Activated naive CD8-positive, alpha-beta T cell treated with anti-CD3 and anti-CD28 coated beads, Interleukin-2, amount 50 U/mL, for 24 hours (primary cell): Measurements from ENCODE around the gene THBS3.
A peak's percentile ranks its signal among the peaks of the same experiment; 100 is the strongest.
"Not testable (repeated sequence)": the region's sequence is repeated elsewhere in the genome, so short reads cannot be mapped to it uniquely, and the experiment has no call there.

Source experiments
- ATAC-seq: fragments of 150-1000 bp; cut with Tn5 transposase; one replicate; pipeline ENCODE4 v1.10.0; 2021
- DNase-seq: peaks from one replicate; pipeline ENCODE4 v3.0.0; 2021
- H3K27ac Mint-ChIP-seq: one replicate; pipeline ENCODE4 v1.8.0; 2021; ENCODE audit warnings: mild to moderate bottlenecking, mixed read lengths
- H3K27me3 Mint-ChIP-seq: one replicate; pipeline ENCODE4 v1.8.0; 2021; ENCODE audit warnings: mixed read lengths
- H3K36me3 Mint-ChIP-seq: one replicate; pipeline ENCODE4 v1.8.0; 2021; ENCODE audit warnings: low read depth, mixed read lengths
- H3K4me1 Mint-ChIP-seq: one replicate; pipeline ENCODE4 v1.8.0; 2021; ENCODE audit warnings: mixed read lengths
- H3K4me3 Mint-ChIP-seq: one replicate; pipeline ENCODE4 v1.8.0; 2021; ENCODE audit warnings: mild to moderate bottlenecking, moderate library complexity, mixed read lengths
- H3K9me3 Mint-ChIP-seq: one replicate; pipeline ENCODE4 v1.8.0; 2021; ENCODE audit warnings: mixed read lengths

THBS3 gene

DNA sequence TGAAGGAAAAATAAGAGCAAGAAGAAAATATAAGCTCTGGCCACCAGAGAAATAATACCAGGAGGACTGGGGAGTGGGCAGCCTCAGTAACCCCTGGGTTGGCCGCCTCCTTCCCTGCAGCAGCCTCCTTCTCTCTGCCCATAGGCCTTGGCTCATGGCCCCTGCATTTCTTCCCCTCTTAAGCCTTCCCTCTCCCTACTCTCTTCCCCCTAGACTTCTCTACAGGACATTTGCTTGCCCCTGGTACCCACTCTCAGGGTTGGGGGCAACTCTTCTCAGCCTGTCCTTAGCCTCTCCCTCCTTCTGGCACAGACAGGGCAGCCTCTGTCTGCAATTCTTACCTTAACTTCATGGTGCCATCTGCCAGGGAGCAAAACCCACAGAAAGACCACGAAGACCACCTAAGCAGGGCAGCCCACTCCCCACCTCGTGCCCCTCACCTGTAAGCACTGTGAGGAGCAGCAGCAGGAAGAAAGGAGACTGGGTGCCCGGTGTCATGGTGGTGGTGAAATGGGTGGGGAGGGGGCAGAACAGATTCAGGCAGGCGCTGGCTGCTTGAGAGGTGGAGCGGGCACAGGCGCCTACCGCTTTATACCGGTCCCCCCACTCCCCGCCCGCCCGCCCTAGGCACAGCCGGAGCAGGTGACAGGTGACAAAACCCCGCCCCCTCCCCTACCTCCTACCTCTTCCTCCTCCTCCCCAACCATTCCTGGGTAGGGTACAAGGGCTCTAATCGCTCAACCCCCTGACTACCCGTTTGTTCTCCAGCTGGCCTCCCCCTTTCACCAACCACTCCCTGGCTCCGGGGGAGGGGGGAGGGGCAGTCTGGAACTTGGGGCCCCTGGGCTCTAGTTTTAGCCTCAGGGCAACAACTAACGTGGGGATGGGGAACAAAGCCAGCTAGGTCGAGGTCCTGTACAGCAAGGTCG is 15.1 kb downstream of the THBS3 start:
- Mint-ChIP-seq H3K9me3 (no peaks in the 10 kb centered on the region), H3K36me3 (peaks cover 7% of the 10 kb centered on the region), H3K27ac (peak overlapping the region; percentile 99), H3K4me3 (peak overlapping the region; percentile 96), H3K4me1 (peaks cover 38% of the 10 kb centered on the region), H3K27me3 (no peaks in the 10 kb centered on the region)
- DNase-seq (no peak), ATAC-seq (no peak)

DNA sequence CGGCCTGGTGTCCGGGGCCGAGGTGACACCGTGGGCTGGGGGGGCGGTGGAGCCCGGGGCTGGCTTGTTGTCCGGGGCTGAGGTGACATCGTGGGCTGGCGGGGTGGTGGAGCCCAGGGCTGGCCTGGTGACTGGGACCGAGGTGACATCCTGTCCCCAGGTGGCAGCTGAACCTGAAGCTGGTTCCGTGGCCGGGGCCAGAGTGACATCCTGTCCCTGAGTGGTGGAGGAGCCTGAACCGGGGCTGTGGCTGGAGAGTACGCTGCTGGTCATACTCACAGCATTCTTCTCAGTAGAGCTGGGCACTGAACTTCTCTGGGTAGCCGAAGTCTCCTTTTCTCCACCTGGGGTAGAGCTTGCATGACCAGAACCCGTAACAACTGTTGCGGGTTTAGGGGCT is 15.8 kb downstream of the THBS3 start:
- no peaks in the 10 kb centered on the region for H3K27me3 Mint-ChIP-seq
- no peak for DNase-seq
- no peaks in the 10 kb centered on the region for H3K9me3 Mint-ChIP-seq
- H3K36me3 Mint-ChIP-seq = peaks cover 7% of the 10 kb centered on the region
- H3K27ac Mint-ChIP-seq = peak overlapping the region; percentile 68
- no peak overlapping the region for H3K4me3 Mint-ChIP-seq
- H3K4me1 Mint-ChIP-seq = peaks cover 38% of the 10 kb centered on the region
- no peak for ATAC-seq

DNA sequence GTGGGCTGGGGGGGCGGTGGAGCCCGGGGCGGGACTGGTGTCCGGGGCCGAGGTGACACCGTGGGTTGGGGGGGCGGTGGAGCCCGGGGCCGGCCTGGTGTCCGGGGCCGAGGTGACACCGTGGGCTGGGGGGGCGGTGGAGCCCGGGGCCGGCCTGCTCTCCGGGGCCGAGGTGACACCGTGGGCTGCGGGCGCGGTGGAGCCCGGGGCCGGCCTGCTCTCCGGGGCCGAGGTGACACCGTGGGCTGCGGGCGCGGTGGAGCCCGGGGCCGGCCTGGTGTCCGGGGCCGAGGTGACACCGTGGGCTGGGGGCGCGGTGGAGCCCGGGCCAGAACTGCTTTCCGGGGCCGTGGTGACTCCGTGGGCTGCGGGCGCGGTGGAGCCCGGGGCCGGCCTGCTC is 17.8 kb downstream of the THBS3 start:
- DNase-seq, H3K36me3 Mint-ChIP-seq: not testable (repeated sequence)
- peaks cover 25% of the 10 kb centered on the region for H3K4me1 Mint-ChIP-seq

DNA sequence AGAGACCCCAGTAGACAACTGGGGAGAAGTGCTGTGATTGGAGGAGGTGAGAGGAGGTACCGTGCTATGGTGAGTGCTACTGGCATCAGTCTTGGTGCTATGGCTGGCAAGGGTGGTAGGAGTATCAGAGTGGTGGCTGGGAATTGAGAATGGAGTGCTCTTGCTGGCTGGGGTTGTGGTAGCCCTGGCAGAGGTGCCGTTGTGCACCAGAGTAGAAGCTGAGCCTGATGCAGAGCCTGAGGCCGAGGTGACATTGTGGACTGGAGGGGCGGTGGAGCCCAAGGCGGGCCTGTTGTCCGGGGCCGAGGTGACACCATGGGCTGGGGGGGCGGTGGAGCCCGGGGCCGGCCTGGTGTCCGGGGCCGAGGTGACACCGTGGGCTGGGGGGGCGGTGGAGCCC is 19.4 kb downstream of the THBS3 start:
- H3K27me3 Mint-ChIP-seq = no peaks in the 10 kb centered on the region
- H3K27ac Mint-ChIP-seq = peak overlapping the region; percentile 87
- DNase-seq (no peak), ATAC-seq (no peak)
- H3K9me3 Mint-ChIP-seq = no peaks in the 10 kb centered on the region
- H3K4me3 Mint-ChIP-seq = peak overlapping the region; percentile 27
- H3K36me3 Mint-ChIP-seq = peaks cover 2% of the 10 kb centered on the region
- peaks cover 12% of the 10 kb centered on the region for H3K4me1 Mint-ChIP-seq

More for the DNA sequence above, 17.8 kb downstream of the THBS3 start:
- not testable (repeated sequence) for H3K4me3 Mint-ChIP-seq, H3K27me3 Mint-ChIP-seq, ATAC-seq, H3K9me3 Mint-ChIP-seq, H3K27ac Mint-ChIP-seq

DNA sequence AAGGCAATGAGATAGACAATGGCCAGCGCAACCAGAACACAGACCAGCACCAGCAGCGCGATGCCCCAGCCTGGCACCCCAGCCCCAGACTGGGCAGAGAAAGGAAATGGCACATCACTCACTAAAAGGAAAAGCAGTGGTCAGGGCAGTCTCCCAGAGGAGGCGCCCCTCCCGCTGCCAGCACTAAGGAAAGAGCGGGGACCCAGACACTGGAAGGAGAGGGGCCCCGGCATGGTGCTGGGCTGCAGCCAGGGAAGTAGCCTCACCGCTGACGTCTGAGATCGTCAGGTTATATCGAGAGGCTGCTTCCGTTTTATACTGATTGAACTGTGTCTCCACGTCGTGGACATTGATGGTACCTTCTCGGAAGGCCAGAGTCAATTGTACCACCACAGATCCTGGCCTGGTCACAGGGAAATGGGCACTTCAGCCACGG is 20.2 kb downstream of the THBS3 start:
- ATAC-seq (peak; percentile 12), DNase-seq (no peak)
- H3K27ac Mint-ChIP-seq = no peak overlapping the region
- H3K4me1 Mint-ChIP-seq = peaks cover 9% of the 10 kb centered on the region
- peaks cover 2% of the 10 kb centered on the region for H3K36me3 Mint-ChIP-seq
- no peaks in the 10 kb centered on the region for H3K9me3 Mint-ChIP-seq
- H3K4me3 Mint-ChIP-seq = no peak overlapping the region
- H3K27me3 Mint-ChIP-seq = no peaks in the 10 kb centered on the region

DNA sequence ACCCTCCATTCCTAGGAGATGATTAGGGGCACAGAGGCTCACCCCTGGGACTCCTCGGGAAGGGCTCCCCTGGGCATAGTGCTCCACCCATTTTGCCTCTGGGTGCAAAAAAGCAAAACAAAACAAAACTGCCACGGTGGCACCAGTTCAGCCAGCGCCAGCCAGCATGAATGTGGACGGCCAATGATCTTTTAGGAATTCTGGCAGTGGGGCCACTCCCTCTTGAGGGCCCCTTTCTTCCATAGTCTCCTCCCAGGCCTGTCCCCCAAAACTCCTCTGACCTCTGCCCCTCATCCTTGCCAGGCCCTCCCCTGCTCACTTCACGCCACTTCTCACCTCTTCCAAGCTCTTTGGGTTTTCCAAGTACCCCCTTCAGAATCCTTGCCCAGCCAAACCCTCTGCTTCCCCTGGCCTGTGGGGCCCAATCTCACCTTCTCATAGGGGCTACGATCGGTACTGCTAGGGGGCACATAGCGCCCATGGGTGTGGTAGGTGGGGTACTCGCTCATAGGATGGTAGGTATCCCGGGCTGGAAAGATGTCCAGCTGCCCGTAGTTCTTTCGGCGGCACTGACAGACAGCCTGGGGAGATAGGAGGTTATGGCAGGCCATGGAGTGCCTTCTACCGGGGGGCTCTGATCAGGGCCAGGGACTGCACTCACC is 20.8 kb downstream of the THBS3 start:
- H3K4me1 Mint-ChIP-seq = peaks cover 4% of the 10 kb centered on the region
- ATAC-seq = no peak
- no peaks in the 10 kb centered on the region for H3K9me3 Mint-ChIP-seq
- no peak overlapping the region for H3K4me3 Mint-ChIP-seq
- peaks cover 2% of the 10 kb centered on the region for H3K36me3 Mint-ChIP-seq
- no peak for DNase-seq
- no peaks in the 10 kb centered on the region for H3K27me3 Mint-ChIP-seq
- no peak overlapping the region for H3K27ac Mint-ChIP-seq

DNA sequence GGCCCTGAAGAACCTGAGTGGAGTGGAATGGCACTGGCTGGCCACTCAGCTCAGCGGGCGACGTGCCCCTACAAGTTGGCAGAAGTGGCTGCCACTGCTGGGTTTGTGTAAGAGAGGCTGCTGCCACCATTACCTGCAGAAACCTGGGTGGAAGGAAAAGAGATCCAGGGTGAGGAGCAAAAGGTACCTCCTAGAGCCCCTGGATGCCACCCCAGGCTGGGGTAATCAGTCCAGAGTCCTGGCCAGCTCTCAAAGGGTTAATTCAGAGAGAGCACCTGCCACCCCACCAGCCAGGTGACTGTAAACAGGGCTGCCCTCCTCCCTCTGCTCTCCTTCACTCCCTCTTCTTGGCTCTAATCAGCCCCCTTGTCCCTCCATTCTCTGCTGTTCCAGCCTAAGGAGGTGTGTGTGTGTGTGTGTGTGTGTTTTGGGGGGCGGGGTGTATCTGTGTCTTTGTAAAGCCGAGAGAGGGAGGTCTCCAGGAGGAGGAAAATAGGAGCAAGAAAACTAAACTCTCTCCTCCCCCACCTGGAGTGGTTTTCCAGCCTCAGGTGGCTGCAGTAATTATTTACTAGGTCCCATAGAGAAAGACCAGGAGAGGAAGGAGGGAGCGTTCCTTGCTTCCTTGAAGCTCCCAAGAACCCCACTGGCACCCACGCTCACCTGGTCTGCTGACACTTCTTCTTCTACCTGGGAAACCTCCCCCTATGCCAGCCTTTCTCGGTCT is 21.5 kb downstream of the THBS3 start:
- DNase-seq = no peak
- Mint-ChIP-seq H3K36me3 (peaks cover 3% of the 10 kb centered on the region), H3K27ac (no peak overlapping the region), H3K4me3 (no peak overlapping the region), H3K9me3 (no peaks in the 10 kb centered on the region), H3K27me3 (no peaks in the 10 kb centered on the region), H3K4me1 (peaks cover 2% of the 10 kb centered on the region)
- no peak for ATAC-seq

DNA sequence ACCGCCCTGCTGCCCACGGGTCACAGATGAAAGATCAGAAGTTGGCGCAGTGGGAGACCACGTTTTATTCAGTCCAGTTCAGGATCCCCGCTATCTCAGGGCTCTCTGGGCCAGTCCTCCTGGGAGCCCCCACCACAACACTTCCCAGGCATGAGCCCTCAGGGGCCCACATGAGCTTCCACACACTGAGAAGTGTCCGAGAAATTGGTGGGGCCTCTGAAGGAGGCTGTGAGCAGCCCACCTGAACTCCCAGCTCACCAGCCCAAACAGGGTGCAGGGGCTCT is 22.0 kb downstream of the THBS3 start:
- no peak overlapping the region for H3K4me3 Mint-ChIP-seq
- peaks cover 2% of the 10 kb centered on the region for H3K4me1 Mint-ChIP-seq
- H3K36me3 Mint-ChIP-seq = peaks cover 4% of the 10 kb centered on the region
- DNase-seq = no peak
- H3K27me3 Mint-ChIP-seq = no peaks in the 10 kb centered on the region
- no peaks in the 10 kb centered on the region for H3K9me3 Mint-ChIP-seq
- ATAC-seq = no peak
- no peak overlapping the region for H3K27ac Mint-ChIP-seq

DNA sequence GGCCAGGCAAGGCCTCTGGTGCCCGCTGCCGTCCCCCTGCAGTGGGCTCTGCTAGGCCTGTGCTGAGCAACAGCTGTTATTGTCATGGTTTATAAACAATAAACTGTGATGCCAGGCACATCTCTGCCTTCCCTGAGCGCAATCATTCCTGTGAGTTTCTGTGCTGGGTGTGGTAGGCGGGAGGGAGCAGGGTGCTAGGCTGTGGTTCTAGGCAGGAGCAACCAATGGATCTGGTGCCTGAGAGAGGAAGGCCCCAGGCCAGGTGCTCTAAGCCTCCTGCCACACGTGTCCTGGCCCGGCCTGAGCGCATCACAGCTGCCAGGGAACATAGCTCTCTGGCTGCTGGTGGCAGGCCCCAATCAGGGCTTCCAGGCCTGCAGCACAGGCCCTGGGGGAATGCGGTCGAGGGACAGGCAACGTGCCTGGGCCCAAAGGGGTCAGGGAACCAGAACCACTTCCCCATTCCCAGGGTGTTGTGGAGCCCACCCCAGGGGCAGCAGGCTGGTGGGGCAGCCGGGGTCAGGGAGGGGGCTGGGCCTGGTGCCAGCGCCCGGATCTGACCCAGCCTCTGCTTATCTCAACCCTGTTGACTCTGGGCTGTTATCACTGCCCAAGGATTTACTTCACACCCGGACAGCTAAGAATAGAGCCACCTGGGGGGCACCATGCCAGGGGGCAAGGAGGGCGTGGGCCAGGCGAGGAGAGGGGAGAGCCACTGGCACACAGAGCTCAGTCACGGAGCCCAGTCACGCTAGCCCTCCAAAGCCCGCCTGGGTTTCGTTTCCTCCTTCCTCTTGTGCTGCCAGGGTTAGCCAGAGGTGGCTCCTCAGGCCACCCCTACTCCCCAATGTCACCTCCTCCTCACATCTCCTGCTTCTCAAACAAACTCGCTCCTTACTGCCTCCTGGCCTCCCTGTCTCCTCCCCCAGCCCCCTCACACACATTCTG is 22.6 kb downstream of the THBS3 start:
- DNase-seq (no peak), ATAC-seq (no peak)
- H3K9me3 Mint-ChIP-seq = no peaks in the 10 kb centered on the region
- peaks cover 4% of the 10 kb centered on the region for H3K36me3 Mint-ChIP-seq
- no peak overlapping the region for H3K27ac Mint-ChIP-seq
- no peak overlapping the region for H3K4me3 Mint-ChIP-seq
- H3K4me1 Mint-ChIP-seq = peaks cover 2% of the 10 kb centered on the region
- H3K27me3 Mint-ChIP-seq = no peaks in the 10 kb centered on the region

DNA sequence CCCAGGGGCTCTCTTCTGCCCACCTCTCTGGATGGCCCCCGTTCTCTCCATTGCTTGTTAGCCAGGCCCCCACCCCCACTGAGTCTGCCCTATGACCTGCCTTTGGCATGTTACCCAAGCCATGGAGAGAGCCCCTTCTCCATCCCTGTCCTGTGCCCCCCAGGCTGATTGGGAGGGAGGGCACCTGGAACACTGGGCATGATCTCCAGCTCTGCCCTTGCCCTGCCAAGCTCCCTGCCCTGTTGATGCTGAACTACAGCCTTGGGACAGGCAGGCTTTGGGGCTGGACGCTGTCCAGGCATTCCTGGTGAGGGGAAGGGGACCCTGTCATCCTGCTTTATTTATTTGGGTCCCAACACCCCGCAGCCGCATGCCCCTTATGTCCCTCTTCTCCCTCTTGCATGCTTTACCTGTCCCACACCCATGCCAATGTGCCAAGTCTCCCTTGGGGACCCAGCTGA is 23.3 kb downstream of the THBS3 start:
- Mint-ChIP-seq H3K4me3 (no peak overlapping the region), H3K27me3 (no peaks in the 10 kb centered on the region), H3K9me3 (no peaks in the 10 kb centered on the region), H3K36me3 (peaks cover 4% of the 10 kb centered on the region), H3K4me1 (peaks cover 2% of the 10 kb centered on the region), H3K27ac (no peak overlapping the region)
- ATAC-seq (no peak), DNase-seq (no peak)

DNA sequence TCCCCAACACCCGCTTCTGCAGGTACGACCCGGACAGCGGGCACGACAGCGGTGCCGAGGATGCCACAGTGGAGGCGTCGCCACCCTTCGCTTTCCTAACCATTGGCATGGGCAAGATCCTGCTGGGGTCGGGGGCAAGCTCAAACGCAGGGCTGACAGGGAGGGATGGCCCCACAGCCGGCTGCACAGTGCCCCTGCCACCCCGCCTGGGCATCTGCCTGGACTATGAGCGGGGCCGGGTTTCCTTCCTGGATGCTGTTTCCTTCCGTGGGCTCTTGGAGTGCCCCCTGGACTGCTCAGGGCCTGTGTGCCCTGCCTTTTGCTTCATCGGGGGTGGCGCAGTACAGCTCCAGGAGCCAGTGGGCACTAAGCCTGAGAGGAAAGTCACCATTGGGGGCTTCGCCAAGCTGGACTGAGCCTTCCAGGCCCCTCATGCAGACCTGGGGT is 23.9 kb downstream of the THBS3 start:
- H3K4me3 Mint-ChIP-seq = no peak overlapping the region
- no peaks in the 10 kb centered on the region for H3K27me3 Mint-ChIP-seq
- H3K9me3 Mint-ChIP-seq = no peaks in the 10 kb centered on the region
- H3K27ac Mint-ChIP-seq = no peak overlapping the region
- peaks cover 2% of the 10 kb centered on the region for H3K4me1 Mint-ChIP-seq
- ATAC-seq (no peak), DNase-seq (no peak)
- H3K36me3 Mint-ChIP-seq = peaks cover 4% of the 10 kb centered on the region

DNA sequence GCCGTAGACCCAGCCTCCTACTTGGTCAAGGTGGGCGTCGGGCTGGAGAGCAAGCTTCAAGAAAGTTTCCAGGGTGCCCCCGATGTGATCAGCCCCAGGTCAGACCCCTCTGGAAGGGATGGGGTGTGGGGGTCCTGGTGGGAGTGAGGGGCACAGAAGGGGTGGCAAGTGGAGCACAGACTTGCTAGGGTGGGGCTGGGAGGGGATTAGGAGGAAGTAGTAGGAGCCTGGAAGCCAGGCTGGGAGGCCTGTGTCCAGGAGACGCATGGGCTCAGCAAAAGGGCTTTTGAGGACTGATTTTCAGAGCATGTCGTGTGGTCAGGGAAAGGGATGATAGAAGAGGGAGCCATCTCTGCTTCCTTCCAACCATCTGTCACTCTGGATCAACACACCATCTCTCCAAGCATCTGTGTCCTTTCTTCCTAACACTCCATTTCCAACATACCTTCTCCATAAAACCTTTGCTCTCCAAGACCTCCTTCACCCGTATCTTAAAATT is 25.6 kb downstream of the THBS3 start:
- H3K36me3 Mint-ChIP-seq = peaks cover 2% of the 10 kb centered on the region
- DNase-seq (no peak), ATAC-seq (no peak)
- no peak overlapping the region for H3K4me3 Mint-ChIP-seq
- H3K27me3 Mint-ChIP-seq = no peaks in the 10 kb centered on the region
- no peak overlapping the region for H3K27ac Mint-ChIP-seq
- peaks cover under 1% of the 10 kb centered on the region for H3K4me1 Mint-ChIP-seq
- H3K9me3 Mint-ChIP-seq = no peaks in the 10 kb centered on the region

DNA sequence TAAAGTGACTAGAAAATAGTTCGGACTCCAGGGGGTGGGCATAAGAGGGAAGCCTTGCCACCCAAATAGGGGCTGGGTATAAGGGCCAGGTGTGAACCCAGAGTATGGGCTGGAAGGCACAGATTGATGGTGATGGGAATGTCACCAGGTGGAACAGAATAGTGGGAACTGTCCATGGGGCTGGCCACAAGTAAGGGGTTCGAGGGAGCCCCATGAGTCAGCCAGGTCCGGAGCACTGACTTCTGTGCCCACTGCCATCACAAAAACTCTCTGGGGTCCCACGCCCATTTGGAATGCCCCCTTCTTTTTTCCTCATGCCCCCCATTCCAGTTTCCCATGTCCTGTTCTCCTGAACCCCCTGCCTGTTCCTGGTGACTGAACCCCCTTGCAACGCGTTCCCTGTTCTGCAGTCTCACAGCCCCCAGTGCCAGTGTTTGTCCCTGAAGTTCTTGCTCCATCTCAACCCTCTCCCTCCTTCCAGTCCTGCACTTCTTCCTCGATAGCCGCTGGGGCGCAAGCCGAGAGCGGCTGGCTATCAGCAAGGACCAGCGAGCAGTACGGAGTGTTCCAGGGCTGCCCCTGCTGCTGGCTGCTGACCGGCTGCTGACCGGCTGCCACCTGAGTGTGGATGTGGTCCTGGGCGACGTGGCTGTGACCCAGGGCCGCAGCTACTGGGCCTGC is 26.2 kb downstream of the THBS3 start:
- no peaks in the 10 kb centered on the region for H3K9me3 Mint-ChIP-seq

More for the DNA sequence above, 26.2 kb downstream of the THBS3 start:
- no peak for ATAC-seq
- H3K36me3 Mint-ChIP-seq = peaks cover 2% of the 10 kb centered on the region
- no peak for DNase-seq
- no peaks in the 10 kb centered on the region for H3K27me3 Mint-ChIP-seq
- peaks cover 6% of the 10 kb centered on the region for H3K4me1 Mint-ChIP-seq
- no peak overlapping the region for H3K4me3 Mint-ChIP-seq
- H3K27ac Mint-ChIP-seq = no peak overlapping the region
